ENCODE data around the gene GLT1D1.

- TF ChIP-seq CTCF (IDR thresholded peaks at IDR 0.05) (no peak), POLR2A (IDR thresholded peaks at IDR 0.05) (no peak)
Observed at GRCh38 chr12:128986957-128987356, 133.7 kb downstream of the GLT1D1 start.

Data from upper lobe of left lung (tissue), 4 donors.